ENCODE measurements around the gene IL16. TPM values are rescaled to one million over a fixed set of nuclear protein-coding genes. Genes with fewer than 3 reads are reported as not detected.

Gene IL16
- total RNA-seq, 2 experiments from 2014 or later, result 36.4 to 38.8 TPM

GRCh38 chr15:81215983-81216382 is 19.3 kb downstream of the IL16 start:
- CTCF ChIA-PET, result no interaction called here

GRCh38 chr15:81216422-81216821 is 19.7 kb downstream of the IL16 start:
- Mint-ChIP-seq H3K36me3 (ENCODE audit: low read depth) (peaks cover 4% of the 10 kb centered on the region), H3K4me3 (no peak overlapping the region), H3K27ac (no peak overlapping the region), H3K4me1 (ENCODE audit: low read depth) (no peaks in the 10 kb centered on the region), H3K9me3 (peaks cover 17% of the 10 kb centered on the region), H3K27me3 (ENCODE audit: low read depth) (peaks cover 3% of the 10 kb centered on the region)
- CTCF ChIA-PET, result interaction anchor here (2.1 kb wide), 1 partner anchor 50 kb away, joined by 10 read pairs; no protein-coding TSS in a partner anchor
- intact Hi-C loops (cut with micrococcal nuclease), result no loop called here
- no peak for DNase-seq

More at GRCh38 chr15:81215983-81216382, 19.3 kb downstream of the IL16 start:
- H3K27ac Mint-ChIP-seq, result no peak overlapping the region
- no peaks in the 10 kb centered on the region for H3K4me1 Mint-ChIP-seq (ENCODE audit: low read depth)
- H3K9me3 Mint-ChIP-seq, result peaks cover 17% of the 10 kb centered on the region
- DNase-seq, result no peak
- peaks cover 4% of the 10 kb centered on the region for H3K36me3 Mint-ChIP-seq (ENCODE audit: low read depth)
- intact Hi-C loops (cut with micrococcal nuclease), result no loop called here
- no peak overlapping the region for H3K4me3 Mint-ChIP-seq
- H3K27me3 Mint-ChIP-seq (ENCODE audit: low read depth), result peaks cover 3% of the 10 kb centered on the region

GRCh38 chr15:81221449-81221848 is 24.8 kb downstream of the IL16 start:
- CTCF ChIA-PET, result interaction anchor here (0.6 to 3.1 kb wide), 3 partner anchors 45 to 270 kb away, joined by 3 to 16 read pairs (median 4); no protein-coding TSS in a partner anchor
- H3K36me3 Mint-ChIP-seq (ENCODE audit: low read depth), result no peaks in the 10 kb centered on the region
- H3K4me1 Mint-ChIP-seq (ENCODE audit: low read depth), result no peaks in the 10 kb centered on the region

DNA sequence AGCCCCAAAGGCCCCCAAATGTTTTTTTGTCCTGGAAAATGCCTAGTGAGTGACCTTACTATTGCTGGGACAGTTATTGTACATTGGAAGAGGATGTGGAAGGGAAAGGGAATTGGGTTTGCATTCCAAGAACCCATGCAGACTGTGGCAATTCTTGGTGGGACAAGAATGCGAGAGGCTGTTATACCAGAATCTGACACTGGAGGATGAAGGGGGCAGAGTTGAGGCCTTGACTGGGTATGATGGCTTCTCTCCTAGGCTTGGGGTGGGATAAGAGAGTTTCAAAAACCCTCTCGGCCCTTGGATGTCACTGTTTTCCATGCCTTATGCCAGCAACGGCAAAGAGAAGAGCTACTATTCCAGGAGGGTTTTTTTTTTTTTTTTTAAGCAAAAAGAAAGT is 25.3 kb downstream of the IL16 start:
- H3K27ac Mint-ChIP-seq, result no peak overlapping the region
- no peak for DNase-seq
- no peaks in the 10 kb centered on the region for H3K27me3 Mint-ChIP-seq (ENCODE audit: low read depth)
- no peak overlapping the region for H3K4me3 Mint-ChIP-seq
- no peaks in the 10 kb centered on the region for H3K9me3 Mint-ChIP-seq
- no peaks in the 10 kb centered on the region for H3K36me3 Mint-ChIP-seq (ENCODE audit: low read depth)
- H3K4me1 Mint-ChIP-seq (ENCODE audit: low read depth), result no peaks in the 10 kb centered on the region
- CTCF ChIA-PET, result interaction anchor here (0.6 to 3.1 kb wide), 3 partner anchors 44 to 269 kb away, joined by 3 to 16 read pairs (median 4); no protein-coding TSS in a partner anchor
- intact Hi-C loops (cut with micrococcal nuclease), result no loop called here

More at GRCh38 chr15:81221449-81221848, 24.8 kb downstream of the IL16 start:
- Mint-ChIP-seq H3K4me3 (no peak overlapping the region), H3K27ac (no peak overlapping the region), H3K27me3 (ENCODE audit: low read depth) (no peaks in the 10 kb centered on the region), H3K9me3 (no peaks in the 10 kb centered on the region)
- intact Hi-C loops (cut with micrococcal nuclease), result no loop called here
- DNase-seq, result no peak

DNA sequence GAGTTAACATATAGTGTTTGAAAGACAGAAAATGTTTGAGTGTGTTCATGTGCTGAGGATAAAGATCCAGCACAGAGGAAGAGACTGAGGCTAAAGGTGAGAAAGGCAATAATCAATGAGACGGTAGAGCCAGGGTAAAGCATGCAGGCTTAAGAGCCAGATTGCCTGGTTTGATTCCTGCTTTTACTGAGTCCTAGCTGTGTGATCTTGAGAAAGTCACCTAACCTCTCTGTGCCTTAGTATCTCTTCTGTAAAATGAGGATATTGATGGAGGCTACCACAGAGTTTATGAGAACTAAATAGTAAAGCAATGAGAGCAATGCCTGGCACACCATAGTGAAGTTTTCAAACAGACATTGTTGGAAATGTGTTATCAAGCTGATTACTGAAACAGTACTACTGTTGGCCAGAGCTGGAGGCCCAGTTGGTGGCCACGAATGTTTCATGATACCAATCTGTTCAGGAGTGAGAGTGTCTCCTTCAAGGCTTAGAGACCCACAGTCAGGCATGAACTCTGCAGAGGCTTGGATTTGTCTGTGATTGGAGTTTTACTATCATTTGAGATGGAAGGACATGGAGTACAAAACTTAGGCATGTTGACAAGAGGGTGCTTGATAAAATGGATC is 26.8 kb downstream of the IL16 start:
- no peak overlapping the region for H3K4me3 Mint-ChIP-seq
- H3K9me3 Mint-ChIP-seq, result no peaks in the 10 kb centered on the region
- H3K27me3 Mint-ChIP-seq (ENCODE audit: low read depth), result no peaks in the 10 kb centered on the region
- no peak overlapping the region for H3K27ac Mint-ChIP-seq
- CTCF ChIA-PET, result interaction anchor here (3.1 kb wide), 1 partner anchor 43 kb away, joined by 16 read pairs; no protein-coding TSS in a partner anchor
- no peaks in the 10 kb centered on the region for H3K36me3 Mint-ChIP-seq (ENCODE audit: low read depth)
- no peak for DNase-seq
- no peaks in the 10 kb centered on the region for H3K4me1 Mint-ChIP-seq (ENCODE audit: low read depth)
- intact Hi-C loops (cut with micrococcal nuclease), result no loop called here

GRCh38 chr15:81224232-81224631 is 27.6 kb downstream of the IL16 start:
- intact Hi-C loops (cut with micrococcal nuclease), result no loop called here
- Mint-ChIP-seq H3K27ac (no peak overlapping the region), H3K4me1 (ENCODE audit: low read depth) (no peaks in the 10 kb centered on the region), H3K36me3 (ENCODE audit: low read depth) (no peaks in the 10 kb centered on the region), H3K9me3 (no peaks in the 10 kb centered on the region), H3K27me3 (ENCODE audit: low read depth) (no peaks in the 10 kb centered on the region), H3K4me3 (no peak overlapping the region)
- DNase-seq, result no peak
- CTCF ChIA-PET, result no interaction called here

GRCh38 chr15:81225161-81225671 is 28.5 kb downstream of the IL16 start:
- H3K9me3 Mint-ChIP-seq, result no peaks in the 10 kb centered on the region
- CTCF ChIA-PET, result interaction anchor here (0.6 to 0.9 kb wide), 2 partner anchors 41 to 882 kb away, joined by 4 to 5 read pairs; no protein-coding TSS in a partner anchor

DNA sequence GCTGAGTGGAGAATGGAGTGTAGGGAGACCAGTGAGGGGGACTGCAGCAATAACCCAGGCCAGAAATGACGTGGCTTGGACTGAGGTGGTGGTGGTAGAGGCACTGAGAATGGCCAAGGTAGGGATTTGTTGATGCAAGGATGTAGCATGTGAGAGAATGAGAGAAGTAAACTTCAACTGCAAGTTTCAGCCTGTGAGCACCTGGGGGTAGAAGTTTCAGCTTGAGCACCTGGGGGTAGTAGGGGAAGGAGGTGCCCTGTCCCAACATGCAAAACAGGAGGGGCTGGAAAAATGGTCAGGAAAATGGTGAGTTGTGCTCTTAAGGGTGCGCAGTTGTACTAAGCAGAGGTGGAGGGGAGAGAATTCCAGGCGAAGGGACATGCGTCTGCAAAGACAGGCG is 31.0 kb downstream of the IL16 start:
- Mint-ChIP-seq H3K4me1 (ENCODE audit: low read depth) (no peaks in the 10 kb centered on the region), H3K4me3 (no peak overlapping the region), H3K27me3 (ENCODE audit: low read depth) (no peaks in the 10 kb centered on the region), H3K27ac (no peak overlapping the region), H3K36me3 (ENCODE audit: low read depth) (no peaks in the 10 kb centered on the region), H3K9me3 (no peaks in the 10 kb centered on the region)
- intact Hi-C loops (cut with micrococcal nuclease), result no loop called here
- CTCF ChIA-PET, result no interaction called here
- no peak for DNase-seq

More at GRCh38 chr15:81225161-81225671, 28.5 kb downstream of the IL16 start:
- no peaks in the 10 kb centered on the region for H3K36me3 Mint-ChIP-seq (ENCODE audit: low read depth)
- no peaks in the 10 kb centered on the region for H3K4me1 Mint-ChIP-seq (ENCODE audit: low read depth)
- no peaks in the 10 kb centered on the region for H3K27me3 Mint-ChIP-seq (ENCODE audit: low read depth)
- H3K4me3 Mint-ChIP-seq, result no peak overlapping the region
- H3K27ac Mint-ChIP-seq, result no peak overlapping the region
- intact Hi-C loops (cut with micrococcal nuclease), result no loop called here
- DNase-seq, result no peak

GRCh38 chr15:81229586-81229985 is 32.9 kb downstream of the IL16 start:
- CTCF ChIA-PET, result no interaction called here
- Mint-ChIP-seq H3K36me3 (ENCODE audit: low read depth) (no peaks in the 10 kb centered on the region), H3K9me3 (no peaks in the 10 kb centered on the region), H3K4me1 (ENCODE audit: low read depth) (no peaks in the 10 kb centered on the region), H3K4me3 (no peak overlapping the region), H3K27ac (no peak overlapping the region), H3K27me3 (ENCODE audit: low read depth) (no peaks in the 10 kb centered on the region)
- DNase-seq, result no peak
- intact Hi-C loops (cut with micrococcal nuclease), result no loop called here

GRCh38 chr15:81235276-81236123 is 38.8 kb downstream of the IL16 start:
- intact Hi-C loops (cut with micrococcal nuclease), result no loop called here
- CTCF ChIA-PET, result interaction anchor here (0.8 kb wide), 1 partner anchor 31 kb away, joined by 4 read pairs; no protein-coding TSS in a partner anchor
- no peaks in the 10 kb centered on the region for H3K27me3 Mint-ChIP-seq (ENCODE audit: low read depth)
- H3K4me1 Mint-ChIP-seq (ENCODE audit: low read depth), result no peaks in the 10 kb centered on the region
- H3K36me3 Mint-ChIP-seq (ENCODE audit: low read depth), result no peaks in the 10 kb centered on the region
- no peak for DNase-seq
- no peaks in the 10 kb centered on the region for H3K9me3 Mint-ChIP-seq
- H3K27ac Mint-ChIP-seq, result no peak overlapping the region
- no peak overlapping the region for H3K4me3 Mint-ChIP-seq

GRCh38 chr15:81239190-81239589 is 42.5 kb downstream of the IL16 start:
- Mint-ChIP-seq H3K4me3 (no peak overlapping the region), H3K4me1 (ENCODE audit: low read depth) (no peaks in the 10 kb centered on the region), H3K36me3 (ENCODE audit: low read depth) (peaks cover 2% of the 10 kb centered on the region), H3K27me3 (ENCODE audit: low read depth) (no peaks in the 10 kb centered on the region), H3K27ac (no peak overlapping the region), H3K9me3 (peaks cover 13% of the 10 kb centered on the region)
- intact Hi-C loops (cut with micrococcal nuclease), result no loop called here
- CTCF ChIA-PET, result no interaction called here
- no peak for DNase-seq

GRCh38 chr15:81242778-81243177 is 46.1 kb downstream of the IL16 start:
- peaks cover 2% of the 10 kb centered on the region for H3K36me3 Mint-ChIP-seq (ENCODE audit: low read depth)
- no peaks in the 10 kb centered on the region for H3K4me1 Mint-ChIP-seq (ENCODE audit: low read depth)
- intact Hi-C loops (cut with micrococcal nuclease), result no loop called here
- no peak overlapping the region for H3K4me3 Mint-ChIP-seq
- CTCF ChIA-PET, result interaction anchor here (3.1 kb wide), 1 partner anchor 24 kb away, joined by 12 read pairs; no protein-coding TSS in a partner anchor
- peaks cover 16% of the 10 kb centered on the region for H3K9me3 Mint-ChIP-seq
- DNase-seq, result no peak
- no peaks in the 10 kb centered on the region for H3K27me3 Mint-ChIP-seq (ENCODE audit: low read depth)
- H3K27ac Mint-ChIP-seq, result no peak overlapping the region
